GM21576 (cell line): ENCODE data around the gene SERINC3.

Experiments
- ATAC-seq: cut with Tn5 transposase; IDR thresholded peaks from one replicate; pipeline ENCODE4 v1.9.1; 2021; ENCODE audit warnings: mild to moderate bottlenecking, moderate library complexity; ENCODE audit not compliant: unreplicated experiment

The SERINC3 gene

DNA sequence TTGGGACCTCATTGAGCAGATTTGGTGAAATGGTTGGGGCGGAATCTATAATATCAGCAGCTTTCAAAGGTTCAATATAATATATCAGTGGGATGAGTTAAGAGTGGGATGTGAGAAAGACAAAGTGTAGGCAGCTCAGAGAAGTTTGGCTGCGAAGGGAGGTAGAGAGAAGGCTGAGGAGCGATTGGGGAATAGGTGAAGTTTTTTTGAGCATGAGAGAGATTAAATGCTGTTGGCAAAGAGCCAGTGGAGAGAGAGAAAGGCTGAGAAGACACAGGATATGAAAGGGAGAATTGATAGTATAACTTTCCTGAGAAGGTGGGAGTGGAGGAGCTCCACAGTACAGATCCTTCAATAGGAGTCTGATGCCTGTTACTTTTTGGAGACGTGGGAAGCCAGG lies 12.1 kb upstream of the SERINC3 start:
- no peak for ATAC-seq

DNA sequence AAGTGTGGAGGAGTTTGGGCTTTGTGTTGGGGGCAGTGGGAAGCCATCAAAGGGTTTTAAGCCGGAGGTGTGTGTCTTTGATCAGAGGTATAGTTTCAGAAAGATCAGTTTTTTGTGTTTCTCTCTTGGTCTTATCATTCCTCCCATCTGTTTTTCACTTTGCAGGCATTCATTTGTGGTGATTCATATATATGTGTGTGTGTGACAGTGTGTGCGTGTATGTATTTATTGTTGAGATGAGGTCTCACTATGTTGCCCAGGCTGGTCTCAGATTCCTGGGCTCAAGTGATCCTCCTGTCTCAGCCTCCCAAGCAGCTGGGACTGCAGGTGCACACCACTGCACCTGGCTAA lies 11.1 kb upstream of the SERINC3 start:
- no peak for ATAC-seq

DNA sequence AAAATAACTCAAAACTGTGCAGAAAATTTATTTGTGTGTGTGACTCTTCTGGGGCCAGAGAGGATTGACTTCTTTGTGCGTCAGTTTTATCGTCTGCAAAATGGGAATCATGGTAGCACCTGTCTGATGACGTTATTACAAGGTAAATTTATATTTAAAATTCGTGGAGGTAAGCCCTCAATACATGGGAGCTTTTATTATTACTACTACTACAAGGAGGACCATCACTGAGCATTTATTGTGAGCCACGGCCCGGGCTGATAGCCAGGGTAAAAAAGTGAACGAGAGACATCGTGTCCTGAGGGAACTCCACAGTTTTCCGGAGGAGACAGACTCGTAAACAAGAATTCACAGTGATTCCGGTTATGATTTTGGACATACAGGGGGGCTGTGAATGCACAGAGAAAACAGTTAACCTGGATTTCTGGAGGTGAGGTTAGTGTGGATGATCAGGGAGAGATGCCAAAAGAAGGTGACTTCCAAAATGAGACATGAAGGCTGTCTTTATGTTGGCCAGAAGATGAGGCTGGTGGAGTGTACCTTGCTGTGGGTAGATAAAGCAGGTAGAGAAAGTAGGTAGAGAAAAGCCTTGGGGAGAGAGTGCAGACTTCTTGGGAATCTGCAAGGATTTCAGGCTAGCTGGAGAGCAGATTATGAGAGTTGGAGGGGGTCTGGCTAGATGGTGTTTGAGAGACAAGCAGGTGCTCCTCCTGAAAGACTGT lies 10.6 kb upstream of the SERINC3 start:
- ATAC-seq: no peak

DNA sequence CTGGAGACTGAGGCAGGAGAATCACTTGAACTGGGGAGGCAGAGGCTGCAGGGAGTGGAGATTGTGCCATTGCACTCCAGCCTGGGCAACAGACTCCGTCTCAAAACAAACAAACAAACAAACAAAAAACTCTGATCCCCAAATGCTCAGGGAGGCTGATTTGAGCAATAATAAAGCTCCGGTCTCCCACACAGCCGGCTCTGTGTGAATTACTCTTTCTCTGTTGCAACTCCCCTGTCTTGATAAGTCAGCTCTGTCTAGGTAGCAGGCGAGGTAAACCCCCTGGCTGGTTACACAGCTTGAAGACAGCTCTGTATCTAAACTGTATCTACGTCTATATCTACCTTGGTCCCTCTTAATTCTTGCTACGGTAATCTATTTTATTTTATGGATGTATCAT lies 6.4 kb upstream of the SERINC3 start:
- no peak for ATAC-seq

DNA sequence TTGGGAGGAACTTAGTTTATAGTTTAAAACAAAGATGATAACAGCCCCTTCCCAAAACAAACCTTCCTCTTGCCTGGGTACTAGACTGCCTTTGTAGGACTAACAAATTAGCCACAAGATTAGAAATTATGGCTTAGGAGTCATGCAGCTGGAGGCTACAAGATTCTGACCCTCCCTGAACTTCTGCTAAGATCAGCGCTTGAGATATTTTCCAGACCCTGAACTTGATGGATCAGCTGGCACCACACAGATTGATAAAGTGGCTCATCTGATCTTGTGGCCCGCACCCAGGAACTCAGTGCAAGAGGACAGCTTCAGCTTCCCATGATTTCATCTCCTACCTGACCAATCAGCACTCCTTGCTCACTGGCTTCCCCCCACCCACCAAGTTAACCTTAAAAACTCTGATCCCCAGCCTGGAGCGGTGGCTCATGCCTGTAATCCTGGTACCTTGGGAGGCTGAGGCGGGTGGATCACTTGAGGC lies 5.9 kb upstream of the SERINC3 start:
- ATAC-seq: no peak

DNA sequence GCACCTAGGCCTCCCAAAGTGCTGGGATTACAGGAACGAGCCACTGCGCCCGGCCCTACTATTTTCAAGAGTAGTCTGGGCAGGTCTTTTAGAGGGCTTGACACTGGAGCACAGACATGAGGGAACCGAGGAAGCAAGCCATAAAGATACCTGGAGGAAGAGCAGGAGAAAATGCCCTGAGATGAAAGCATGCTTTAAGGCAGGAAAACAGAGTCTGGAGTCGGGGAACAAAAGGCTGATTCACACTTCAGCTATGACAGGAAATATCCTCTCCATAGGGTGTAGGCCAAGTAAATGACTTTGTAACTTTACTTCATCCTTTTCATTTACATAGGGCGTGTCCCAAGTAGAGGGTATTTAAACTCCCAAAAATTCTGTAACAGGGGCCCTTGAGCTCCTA lies 4.3 kb upstream of the SERINC3 start:
- ATAC-seq: no peak

DNA sequence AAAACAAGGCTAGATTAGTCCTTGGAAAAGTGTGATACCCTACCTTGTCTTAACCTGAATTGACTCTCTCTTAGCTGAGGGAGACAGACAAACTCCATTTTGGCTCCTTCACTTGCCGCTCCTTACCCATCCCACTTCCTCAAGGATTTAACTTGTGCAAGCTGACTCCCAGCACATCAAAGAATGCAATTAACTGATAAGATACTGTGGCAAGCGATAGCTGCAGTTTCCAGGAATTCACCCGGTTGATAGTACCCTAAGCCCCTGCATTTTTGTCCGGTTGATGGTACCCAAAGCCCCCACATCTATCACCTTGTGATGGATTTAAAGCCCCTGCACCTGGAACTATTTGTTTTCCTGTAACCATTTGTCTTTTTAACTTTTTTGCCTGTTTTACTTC lies 1.9 kb upstream of the SERINC3 start:
- no peak for ATAC-seq

DNA sequence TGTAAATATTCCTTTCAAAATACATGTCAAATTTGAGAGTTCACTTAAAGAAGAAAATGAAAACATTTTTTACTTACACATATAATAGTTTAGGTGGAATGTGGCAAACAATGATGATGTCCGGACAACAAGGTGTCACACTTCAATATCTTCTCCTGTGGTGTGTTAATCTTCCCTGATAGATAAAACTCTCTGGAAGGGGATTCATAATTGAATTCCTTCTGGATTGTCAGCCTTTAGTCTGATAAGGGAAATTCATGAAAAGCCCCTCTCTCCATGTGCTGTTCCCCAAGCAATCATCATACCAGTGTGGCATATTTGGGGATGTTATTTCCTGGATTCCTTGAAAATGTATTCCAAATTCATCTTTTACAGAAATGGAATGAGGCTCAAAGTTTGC lies 971 bp upstream of the SERINC3 start:
- ATAC-seq: no peak

DNA sequence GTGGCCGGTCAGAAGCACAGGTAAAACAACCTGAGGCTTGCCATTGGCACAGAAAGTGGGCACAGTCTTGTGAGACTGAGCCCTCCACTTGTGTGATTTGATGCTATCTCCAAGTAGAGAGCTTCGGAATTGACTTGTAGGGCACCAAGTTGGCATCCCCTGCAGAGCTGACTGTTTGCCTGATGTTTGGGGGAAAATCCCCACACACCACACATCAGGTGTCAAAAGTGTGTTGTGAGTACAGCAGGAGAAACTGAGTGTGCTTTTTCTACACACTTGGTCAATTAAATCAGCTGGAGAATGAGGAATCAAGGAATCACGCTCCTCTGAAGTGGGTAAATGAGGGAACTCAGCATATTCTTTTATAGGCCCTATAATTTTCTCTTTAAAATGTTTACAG lies 989 bp downstream of the SERINC3 start:
- no peak for ATAC-seq

DNA sequence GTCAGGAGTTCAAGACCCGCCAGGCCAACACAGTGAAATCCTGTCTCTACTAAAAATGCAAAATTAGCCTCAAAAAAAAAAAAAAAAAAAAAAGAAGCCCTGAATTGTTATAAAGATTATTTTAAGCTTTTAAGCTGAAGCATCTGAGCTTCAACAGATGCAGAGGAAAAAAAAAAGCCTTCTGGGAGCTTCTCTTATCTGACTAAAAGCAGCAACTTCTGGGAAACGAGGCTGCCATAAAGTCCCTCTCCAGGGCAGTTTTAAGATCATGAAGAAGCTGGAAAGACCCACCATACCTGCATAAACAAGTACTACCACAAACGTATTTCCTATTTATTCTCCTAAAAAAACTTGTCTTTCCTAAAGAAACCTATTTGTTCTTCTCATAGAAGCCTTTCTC lies 3.6 kb downstream of the SERINC3 start:
- ATAC-seq: no peak

DNA sequence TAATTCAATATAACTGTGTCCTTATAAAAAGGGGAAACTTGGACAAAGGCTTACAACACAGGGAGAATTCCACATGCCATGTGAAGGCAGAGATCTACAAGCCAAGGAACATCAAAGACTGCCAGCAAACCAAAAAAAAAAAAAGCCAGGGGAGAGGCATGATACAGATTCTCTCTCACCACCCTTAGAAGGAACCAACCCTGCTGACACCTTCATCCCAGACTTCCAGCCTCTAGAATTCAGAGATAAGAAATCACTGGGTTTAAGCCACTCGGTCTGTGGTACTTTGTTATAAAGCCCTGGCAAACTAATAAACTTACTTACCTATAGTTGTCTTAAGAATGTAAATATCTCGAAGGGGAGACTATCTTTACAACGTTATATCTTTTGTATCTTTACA lies 4.4 kb downstream of the SERINC3 start:
- ATAC-seq: no peak

DNA sequence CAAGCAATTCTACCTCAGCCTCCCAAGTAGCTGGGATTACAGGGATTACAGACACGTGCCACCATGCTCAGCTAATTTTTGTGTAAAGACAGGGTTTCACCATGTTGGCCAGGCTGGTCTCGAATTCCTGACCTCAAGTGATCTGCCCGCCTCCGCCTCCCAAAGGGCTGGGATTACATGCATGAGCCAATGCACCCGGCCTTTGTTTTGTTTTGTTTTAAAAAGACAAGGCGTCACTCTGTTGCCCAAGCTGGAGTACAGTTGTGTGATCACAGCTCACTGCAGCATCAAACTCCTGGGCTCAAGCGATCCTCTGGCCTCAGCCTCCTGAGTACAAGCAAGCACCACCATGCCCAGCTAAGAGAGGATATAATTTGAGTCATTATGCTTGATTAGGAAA lies 5.4 kb downstream of the SERINC3 start:
- no peak for ATAC-seq

DNA sequence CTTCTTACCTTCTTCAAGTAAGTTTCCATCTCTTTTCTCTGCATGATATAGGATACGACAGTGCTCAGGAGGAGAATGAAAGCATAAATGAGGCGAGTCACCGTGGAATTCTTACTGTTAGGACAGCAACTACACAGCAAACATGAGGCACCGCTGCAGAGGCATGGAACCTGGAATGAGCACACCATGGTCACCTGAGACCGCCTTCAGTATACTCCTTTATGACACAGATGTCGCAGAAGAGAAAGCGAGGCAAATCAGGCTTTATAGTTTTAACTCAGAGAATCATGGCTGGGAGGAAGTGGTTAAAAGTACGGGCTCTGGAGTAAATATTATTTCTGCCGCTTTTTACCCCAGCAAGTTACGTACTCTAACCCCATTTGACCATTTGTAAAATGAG lies 8.0 kb downstream of the SERINC3 start:
- ATAC-seq: no peak

DNA sequence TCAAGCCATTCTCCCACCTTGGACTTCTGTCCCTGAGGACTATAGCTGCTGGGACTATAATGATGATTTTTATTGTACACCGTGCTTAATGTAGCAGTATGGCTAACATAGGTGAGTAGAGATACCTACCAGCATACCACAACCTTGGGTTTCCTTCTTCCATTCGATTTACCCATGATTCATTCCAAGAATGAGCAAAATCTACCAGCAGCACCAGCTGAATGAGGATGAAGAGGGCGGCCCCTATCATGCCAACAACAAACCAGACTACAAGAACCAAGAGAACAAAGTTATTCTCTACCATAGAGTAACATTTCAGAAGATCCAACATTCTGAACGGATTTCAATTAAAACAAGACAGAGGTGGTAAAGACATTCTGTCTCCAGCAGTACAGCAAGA lies 12.1 kb downstream of the SERINC3 start:
- no peak for ATAC-seq

DNA sequence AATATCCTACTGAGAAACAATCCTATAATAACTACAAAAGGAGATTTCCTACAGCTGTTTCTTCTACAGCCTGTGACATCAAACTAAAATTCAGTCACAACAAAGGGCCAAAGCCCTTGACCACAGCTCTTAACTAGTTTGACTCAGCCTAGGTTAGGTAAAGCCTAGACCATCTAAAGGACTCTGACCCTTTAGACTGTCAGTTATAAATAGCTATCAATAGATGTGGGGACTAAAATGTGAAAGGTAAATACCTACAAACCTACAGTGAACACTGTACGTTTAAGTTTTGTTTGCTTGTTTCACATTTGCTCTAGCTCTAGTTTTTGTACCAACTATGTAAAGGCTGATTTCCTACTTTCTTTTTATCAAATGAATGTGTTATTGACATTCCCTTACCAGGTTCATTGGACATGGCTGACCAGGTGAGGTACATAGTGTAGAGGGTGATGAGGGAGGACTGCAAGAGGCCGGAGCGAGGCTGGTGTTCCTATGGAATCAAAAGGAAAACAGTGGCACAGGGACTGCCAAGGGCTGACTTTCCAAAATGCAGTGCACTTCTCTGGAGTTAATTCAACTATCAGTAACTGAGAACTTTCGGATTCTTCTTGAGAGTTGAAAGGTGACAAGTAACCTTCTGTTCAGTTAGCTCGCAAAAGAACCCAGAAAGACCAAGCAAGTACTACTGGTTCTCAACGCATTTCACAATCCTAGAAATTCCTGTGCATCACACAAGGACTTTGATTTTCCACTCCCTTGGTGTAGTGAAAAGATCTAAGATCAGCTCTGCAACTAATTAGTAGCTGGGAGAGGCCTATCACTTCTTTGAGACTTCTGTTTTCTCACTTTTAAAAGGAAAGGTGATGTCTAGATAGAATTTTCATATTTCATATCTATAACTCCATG lies 17.2 kb downstream of the SERINC3 start:
- no peak for ATAC-seq

DNA sequence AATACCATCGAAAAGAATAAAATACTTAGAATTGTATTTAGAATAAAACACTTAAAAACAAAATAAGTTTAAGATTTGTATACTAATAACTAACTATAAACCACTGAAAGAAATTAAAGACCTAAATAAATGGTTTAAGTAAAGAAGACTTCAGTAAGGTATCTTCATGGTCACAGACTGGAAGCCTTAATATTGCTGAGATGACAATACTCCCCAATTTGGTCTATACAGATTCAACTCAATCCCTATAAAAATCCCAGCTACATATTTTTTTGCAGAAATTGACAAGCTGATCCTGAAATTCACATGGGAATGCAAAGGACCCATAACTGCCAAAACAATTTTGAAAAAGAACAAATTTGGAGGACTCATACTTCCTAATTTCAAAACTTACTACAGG lies 18.9 kb downstream of the SERINC3 start:
- ATAC-seq: no peak

DNA sequence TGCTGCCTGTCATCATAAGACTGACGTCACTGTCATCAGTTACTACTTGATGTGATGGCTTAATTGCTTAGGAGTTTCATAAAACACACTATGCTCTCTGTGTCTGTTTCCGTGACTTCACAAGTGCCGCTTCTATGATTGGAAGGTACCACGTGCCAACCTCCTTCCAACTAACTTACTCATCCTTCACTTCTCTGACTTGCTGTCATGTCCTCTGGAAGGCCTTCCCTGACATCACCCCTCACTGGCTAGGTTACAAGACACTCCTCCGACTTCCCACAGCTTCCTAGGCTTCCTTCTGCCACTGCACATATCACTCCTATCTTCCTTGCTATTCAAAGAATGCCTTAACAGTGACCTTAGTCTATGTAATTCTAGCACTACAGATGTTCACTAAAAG lies 20.4 kb downstream of the SERINC3 start:
- ATAC-seq: no peak

DNA sequence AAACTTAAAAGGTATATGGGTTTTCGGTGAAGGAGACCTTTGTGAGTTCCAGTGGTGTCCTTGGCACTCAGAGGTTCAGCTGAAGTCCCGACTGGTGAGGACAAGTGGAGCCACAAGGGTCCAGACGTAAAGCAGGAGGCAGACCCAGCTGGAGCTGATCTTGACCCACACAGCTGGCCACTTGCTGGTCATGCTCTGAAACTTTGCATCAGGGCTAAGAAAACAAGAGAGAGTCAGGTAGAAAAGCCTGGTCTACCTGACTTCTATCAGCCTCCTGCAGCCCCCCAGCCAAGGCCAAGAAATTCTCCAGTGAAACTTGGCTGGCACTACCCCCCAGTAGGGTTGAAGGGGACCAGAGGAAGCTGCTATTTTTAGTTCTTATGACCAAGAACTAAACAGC lies 21.6 kb downstream of the SERINC3 start:
- ATAC-seq: no peak

DNA sequence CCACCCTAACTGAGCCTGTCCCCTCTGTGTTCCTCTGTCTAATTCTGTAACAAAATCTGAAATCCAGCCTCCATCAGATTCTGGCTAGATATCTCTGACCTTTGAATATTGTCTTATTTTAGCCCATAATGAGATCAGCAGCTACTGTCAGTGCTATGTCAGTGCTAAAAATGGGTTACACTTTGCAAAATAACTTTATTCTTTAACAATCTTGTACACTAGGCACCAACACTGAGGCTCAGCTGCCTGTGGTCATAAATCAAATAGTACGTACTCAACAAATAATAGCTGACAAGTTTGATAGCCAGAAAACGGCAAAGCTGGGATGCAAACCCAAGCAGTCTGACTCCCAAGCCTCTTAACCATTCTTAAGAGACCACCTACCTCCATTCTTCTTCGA lies 24.1 kb downstream of the SERINC3 start:
- ATAC-seq: no peak

DNA sequence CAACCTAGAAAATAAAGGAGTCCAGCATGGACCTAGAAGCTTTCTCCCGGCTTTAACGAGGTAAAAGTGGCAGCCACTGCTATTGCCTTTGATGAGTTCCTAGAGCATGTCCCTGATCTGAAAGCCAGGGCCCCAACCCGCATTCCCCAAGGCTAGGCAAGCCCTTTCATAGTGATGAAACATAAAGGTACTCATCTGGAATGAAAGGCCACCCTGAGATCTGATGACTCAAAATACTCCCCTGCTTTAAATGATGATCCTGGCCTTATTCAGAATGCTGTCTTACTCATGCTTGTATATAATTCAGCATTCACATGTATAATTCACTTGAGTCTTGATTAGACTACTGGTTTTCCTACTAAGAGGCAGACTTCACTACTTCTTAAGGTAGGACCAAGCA lies 24.9 kb downstream of the SERINC3 start:
- no peak for ATAC-seq

DNA sequence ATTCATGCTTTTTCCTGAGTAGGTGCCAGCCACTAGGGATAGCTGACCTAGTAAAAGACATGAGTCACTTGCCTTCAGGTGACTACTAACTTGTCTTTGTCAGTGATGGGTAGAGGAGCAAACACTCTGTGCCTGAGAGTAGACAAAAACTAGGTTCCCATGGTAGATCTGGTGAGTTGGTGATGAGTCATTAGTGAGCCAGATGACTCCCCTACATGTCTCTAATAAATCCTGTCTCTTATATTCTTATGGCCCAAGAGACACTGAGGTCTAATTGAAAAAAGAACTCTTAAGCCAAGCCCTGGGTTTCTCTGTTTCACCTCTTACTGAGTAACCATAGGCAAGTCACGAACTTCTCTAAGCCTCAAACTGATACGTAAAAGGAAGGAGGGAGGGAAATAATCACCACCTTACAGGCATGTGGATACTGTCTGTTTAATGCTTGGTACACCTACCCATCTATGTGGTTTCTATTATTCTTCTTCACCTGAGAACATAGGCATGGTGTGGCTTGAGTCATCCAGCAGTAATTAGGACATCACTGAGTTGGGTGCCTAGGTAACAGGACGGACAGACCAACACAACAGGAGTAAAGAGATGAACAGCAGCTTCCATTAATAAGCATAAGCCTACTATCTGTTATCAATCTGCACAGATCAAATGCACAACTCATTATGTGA lies 25.9 kb downstream of the SERINC3 start:
- no peak for ATAC-seq

DNA sequence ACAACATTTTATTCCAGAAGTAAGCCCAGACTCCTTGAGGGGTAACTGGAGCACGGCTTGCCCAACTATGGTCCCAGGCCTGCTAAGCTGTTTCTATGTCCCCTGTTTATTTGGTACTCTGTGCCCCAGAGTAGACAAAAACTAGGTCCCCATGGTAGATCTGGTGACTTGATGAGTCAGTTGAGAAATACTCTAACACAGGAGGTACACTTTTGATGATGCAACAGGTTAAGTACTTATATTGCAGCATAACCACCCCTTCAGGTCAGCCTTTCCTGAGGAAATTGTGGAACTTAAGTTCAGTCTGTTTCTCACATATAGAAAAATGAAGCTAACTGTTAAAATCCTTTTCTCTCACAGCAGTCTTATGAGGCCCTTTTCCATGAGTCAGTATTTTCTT lies 26.6 kb downstream of the SERINC3 start:
- ATAC-seq: no peak
